ENCODE data around the gene CYP2W1.

DNA sequence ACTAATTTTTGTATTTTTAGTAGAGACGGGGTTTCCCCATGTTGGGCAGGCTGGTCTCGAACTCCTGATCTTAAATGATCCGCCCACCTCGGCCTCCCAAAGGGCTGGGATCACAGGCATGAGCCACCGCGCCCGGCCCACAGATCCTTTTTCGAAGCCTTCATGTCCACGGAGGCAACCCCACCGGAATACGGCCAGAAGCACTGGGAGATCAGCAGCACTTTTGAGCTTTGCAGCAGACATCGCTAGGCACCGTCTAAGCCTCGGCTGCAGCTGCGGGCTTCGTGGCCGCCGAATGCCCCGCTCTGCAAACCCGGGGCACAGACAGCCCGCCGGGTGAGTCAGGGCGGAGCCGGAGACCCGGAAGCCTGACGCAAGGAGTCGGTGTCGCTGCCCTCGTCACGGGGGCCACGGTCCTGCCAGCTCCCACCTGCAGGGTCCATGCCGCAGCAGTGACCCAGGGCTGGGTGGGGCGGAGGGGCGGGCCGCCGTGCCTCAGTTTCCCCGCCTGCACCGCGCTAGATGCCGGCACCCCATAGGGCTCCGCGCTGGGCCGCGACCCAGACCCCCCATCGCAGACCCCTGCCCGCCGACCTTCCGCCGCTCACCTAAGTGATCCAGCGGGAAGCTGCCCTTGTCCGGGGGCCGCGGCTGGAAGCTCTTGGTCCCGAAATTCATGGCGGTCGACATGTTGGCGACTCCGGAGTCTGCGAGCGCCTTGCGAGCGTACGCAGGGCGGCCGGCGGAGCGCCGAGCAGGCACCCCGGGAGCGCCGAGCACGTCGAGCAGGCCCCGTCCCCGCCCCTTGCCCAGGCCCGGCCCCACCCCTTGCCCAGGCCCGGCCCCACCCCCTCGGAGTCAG, 7.9 kb upstream of the CYP2W1 start, which contains the start of gene COX19:
- TF ChIP-seq, protein P1, sequence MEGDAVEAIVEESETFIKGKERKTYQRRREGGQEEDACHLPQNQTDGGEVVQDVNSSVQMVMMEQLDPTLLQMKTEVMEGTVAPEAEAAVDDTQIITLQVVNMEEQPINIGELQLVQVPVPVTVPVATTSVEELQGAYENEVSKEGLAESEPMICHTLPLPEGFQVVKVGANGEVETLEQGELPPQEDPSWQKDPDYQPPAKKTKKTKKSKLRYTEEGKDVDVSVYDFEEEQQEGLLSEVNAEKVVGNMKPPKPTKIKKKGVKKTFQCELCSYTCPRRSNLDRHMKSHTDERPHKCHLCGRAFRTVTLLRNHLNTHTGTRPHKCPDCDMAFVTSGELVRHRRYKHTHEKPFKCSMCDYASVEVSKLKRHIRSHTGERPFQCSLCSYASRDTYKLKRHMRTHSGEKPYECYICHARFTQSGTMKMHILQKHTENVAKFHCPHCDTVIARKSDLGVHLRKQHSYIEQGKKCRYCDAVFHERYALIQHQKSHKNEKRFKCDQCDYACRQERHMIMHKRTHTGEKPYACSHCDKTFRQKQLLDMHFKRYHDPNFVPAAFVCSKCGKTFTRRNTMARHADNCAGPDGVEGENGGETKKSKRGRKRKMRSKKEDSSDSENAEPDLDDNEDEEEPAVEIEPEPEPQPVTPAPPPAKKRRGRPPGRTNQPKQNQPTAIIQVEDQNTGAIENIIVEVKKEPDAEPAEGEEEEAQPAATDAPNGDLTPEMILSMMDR (IDR thresholded peaks at IDR 0.05) = no peak
- no peak for TF ChIP-seq EZH2phosphoT487 (IDR thresholded peaks at IDR 0.05)
- no peak for TF ChIP-seq EZH2 (IDR thresholded peaks at IDR 0.05)
